ENCODE data around the gene DDIT4. TPM values are rescaled to one million over a fixed set of nuclear protein-coding genes. Genes with fewer than 3 reads are reported as not detected.
"Not testable (repeated sequence)": the region's sequence is repeated elsewhere in the genome, so short reads cannot be mapped to it uniquely, and the experiment has no call there.

The DDIT4 gene
- total and polyA plus RNA-seq, 12 donors: 100 to 711 (median 255) TPM

DNA sequence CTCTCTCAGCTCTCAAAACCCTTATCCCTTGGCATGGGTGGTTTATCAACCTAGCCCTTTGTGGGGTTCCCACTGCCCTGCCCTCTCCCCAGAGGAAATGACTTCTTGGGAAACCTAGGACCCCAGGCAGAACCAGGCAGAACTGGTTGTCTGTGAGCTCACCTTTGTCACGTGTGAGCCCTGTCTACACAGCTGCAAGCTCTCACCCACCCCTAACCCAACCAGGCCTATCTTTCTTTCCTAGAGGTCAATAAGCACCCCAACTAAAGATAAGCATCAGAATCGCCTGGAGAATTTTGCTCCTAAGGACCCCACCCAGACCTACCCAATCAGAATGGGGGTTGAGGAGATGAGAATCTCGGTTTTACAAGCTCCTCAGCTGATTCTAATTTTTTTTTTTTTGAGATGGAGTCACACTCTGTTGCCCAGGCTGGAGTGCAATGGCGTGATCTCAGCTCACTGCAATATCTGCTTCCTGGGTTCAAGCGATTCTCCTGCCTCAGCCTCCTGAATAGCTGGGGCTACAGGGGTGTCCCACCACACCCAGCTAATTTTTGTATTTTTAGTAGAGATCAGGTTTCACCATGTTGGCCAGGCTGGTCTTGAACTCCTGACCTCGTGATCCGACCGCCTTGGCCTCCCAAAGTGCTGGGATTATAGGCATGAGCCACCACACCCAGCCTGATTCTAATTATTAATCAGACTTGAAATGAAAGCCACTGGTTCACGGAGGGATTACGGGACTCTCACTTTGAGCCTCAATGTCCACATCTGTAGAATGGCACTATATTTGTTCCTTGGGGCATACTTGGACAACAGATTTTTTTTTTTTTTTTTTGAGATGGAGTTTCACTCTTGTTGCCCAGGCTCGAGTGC is 7.5 kb upstream of the DDIT4 start:
- H3K27ac ChIP-seq: no peak overlapping the region
- 88 to 97% (median 93%) methylated on average over 11 of the region's 11 CpGs for WGBS, 4 donors
- H3K9me3 ChIP-seq (replicated peaks in 1 of 3): no peaks in the 10 kb centered on the region
- intact Hi-C loops (cut with DNase I): no loop called here
- H3K36me3 ChIP-seq (replicated peaks in 1 of 2): no peaks in the 10 kb centered on the region
- peaks cover 8 to 9% of the 10 kb centered on the region in 2 donors for H3K4me1 ChIP-seq (replicated peaks in 1 of 2)
- no peak for DNase-seq
- no peak overlapping the region for H3K4me3 ChIP-seq
- H3K27me3 ChIP-seq: no peaks in the 10 kb centered on the region
- TF ChIP-seq, protein P1, sequence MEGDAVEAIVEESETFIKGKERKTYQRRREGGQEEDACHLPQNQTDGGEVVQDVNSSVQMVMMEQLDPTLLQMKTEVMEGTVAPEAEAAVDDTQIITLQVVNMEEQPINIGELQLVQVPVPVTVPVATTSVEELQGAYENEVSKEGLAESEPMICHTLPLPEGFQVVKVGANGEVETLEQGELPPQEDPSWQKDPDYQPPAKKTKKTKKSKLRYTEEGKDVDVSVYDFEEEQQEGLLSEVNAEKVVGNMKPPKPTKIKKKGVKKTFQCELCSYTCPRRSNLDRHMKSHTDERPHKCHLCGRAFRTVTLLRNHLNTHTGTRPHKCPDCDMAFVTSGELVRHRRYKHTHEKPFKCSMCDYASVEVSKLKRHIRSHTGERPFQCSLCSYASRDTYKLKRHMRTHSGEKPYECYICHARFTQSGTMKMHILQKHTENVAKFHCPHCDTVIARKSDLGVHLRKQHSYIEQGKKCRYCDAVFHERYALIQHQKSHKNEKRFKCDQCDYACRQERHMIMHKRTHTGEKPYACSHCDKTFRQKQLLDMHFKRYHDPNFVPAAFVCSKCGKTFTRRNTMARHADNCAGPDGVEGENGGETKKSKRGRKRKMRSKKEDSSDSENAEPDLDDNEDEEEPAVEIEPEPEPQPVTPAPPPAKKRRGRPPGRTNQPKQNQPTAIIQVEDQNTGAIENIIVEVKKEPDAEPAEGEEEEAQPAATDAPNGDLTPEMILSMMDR (IDR thresholded peaks at IDR 0.05): no peak
- TF ChIP-seq POLR2A (IDR thresholded peaks at IDR 0.05): no peak

DNA sequence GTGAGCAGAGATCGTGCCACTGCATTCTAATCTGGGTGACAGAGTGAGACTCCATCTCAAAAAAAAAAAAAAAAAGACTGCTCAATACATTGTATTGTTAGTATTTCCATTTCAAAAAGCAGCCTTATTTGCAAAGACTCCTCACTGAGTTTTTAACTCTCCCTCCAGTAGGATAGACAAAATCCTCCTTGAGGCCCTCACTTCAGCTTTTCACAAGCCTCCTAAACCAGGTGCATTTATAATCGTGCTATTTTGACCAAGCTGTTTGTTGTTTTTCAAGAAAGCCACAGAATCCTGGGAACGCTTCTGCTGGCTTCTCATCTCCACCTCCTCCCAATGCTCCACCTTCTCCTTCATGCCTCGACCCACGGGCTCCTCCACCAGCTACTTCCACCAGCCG is 6.3 kb upstream of the DDIT4 start:
- Histone ChIP-seq H3K36me3 (replicated peaks in 1 of 2) (no peaks in the 10 kb centered on the region), H3K27ac (no peak overlapping the region), H3K4me1 (replicated peaks in 1 of 2) (peaks cover 2 to 4% of the 10 kb centered on the region in 2 donors), H3K4me3 (no peak overlapping the region), H3K27me3 (no peaks in the 10 kb centered on the region), H3K9me3 (replicated peaks in 1 of 3) (no peaks in the 10 kb centered on the region)
- TF ChIP-seq, protein P1 (IDR thresholded peaks at IDR 0.05): no peak
- no peak for TF ChIP-seq POLR2A (IDR thresholded peaks at IDR 0.05)
- 85 to 93% (median 88%) methylated on average over 6 of the region's 6 CpGs for WGBS, 4 donors
- no peak for DNase-seq
- intact Hi-C loops (cut with DNase I): no loop called here

DNA sequence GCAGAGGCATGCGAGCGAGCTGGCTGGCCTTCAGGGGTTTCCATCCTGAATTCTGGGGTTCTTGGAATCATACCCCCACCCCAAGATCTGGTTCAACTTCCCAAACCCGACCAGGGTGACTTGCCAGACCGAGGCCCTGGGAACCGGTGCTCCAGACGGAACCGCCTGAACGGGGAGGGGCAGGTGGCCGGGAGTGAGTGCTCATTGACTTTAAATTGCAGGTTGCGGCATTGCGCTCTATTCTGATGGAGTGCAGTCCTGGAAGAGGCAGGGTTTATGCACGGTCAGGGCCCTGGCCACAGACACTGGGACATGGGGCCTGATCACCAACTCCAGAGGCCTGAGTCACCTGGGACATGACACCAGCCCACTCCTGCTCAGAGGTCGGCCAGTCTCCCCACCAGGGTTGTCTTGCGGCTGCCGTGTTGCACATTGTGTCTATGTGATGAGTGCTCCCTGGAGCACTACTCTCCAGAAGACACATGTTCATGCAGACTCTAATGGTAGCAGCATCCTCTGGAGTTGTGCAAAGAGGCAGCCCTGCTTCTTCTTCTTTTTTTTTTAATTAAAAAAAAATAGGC is 5.8 kb upstream of the DDIT4 start:
- Histone ChIP-seq H3K9me3 (replicated peaks in 1 of 3) (no peaks in the 10 kb centered on the region), H3K36me3 (replicated peaks in 1 of 2) (no peaks in the 10 kb centered on the region), H3K27me3 (no peaks in the 10 kb centered on the region), H3K27ac (no peak overlapping the region), H3K4me3 (no peak overlapping the region), H3K4me1 (replicated peaks in 1 of 2) (peaks cover 5 to 8% of the 10 kb centered on the region in 2 donors)
- intact Hi-C loops (cut with DNase I): no loop called here
- DNase-seq: no peak
- WGBS, 4 donors: 89 to 97% (median 94%) methylated on average over 9 to 15 of the region's 15 CpGs
- TF ChIP-seq, protein P1 (IDR thresholded peaks at IDR 0.05): no peak
- TF ChIP-seq POLR2A (IDR thresholded peaks at IDR 0.05): no peak

DNA sequence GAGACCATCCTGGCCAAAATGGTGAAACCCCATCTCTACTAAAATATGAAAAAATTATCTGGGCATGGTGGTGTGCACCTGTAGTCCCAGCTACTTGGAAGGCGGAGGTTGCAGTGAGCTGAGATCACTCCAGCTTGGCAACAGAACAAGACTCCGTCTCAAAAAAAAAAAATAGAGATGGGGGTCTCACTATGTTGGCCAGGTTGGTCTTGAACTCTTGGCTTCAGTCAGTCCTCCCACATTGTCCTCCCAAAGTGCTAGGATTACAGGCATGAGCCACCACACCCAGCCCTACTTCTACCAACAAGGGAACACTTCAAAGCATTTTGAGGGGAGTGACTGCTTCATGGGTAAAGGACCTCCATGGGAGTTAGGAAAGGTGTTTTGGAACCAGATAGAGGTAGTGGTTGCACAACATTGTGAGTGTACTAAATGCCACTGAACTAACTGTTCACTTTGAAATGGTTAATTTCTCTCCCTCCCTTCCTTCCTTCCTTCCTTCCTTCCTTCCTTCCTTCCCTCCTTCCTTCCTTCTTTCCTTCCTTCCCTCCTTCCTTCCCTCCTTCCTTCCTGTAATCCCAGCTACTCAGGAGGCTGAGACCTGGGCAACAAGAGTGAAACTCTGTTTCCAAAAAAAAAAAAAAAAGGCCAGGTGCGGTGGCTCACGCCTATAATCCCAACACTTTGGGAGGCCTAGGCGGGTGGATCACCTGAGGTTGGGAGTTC is 5.1 kb upstream of the DDIT4 start:
- 92 to 95% (median 93%) methylated on average over 5 of the region's 5 CpGs for WGBS, 4 donors
- H3K27ac ChIP-seq; H3K36me3 ChIP-seq (replicated peaks in 1 of 2); H3K4me1 ChIP-seq (replicated peaks in 1 of 2); intact Hi-C loops (cut with DNase I); H3K27me3 ChIP-seq; DNase-seq; H3K9me3 ChIP-seq (replicated peaks in 1 of 3); H3K4me3 ChIP-seq: not testable (repeated sequence)

All from adrenal gland (tissue), 12 donors.